ENCODE results near the gene GJD2.

DNA sequence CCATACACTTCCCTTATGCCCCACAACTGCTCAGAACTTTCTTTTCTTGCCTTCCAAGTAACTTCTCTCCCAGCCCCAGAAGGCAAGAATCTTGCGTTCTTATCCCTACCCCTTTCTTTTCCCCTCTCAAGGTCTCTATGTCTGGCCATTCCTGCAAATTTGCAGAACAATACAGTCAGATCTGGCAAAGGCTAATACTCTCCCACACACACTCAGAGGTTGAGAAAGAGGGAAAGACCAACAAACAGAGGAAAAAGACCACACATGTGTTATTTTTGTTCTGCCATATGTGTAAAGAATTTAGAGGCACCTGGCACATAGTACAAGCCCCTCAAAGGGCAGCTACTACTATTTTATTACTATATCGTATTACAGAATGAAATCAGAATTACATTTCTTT is 25.7 kb downstream of the GJD2 start:
- TF ChIP-seq, protein P1, sequence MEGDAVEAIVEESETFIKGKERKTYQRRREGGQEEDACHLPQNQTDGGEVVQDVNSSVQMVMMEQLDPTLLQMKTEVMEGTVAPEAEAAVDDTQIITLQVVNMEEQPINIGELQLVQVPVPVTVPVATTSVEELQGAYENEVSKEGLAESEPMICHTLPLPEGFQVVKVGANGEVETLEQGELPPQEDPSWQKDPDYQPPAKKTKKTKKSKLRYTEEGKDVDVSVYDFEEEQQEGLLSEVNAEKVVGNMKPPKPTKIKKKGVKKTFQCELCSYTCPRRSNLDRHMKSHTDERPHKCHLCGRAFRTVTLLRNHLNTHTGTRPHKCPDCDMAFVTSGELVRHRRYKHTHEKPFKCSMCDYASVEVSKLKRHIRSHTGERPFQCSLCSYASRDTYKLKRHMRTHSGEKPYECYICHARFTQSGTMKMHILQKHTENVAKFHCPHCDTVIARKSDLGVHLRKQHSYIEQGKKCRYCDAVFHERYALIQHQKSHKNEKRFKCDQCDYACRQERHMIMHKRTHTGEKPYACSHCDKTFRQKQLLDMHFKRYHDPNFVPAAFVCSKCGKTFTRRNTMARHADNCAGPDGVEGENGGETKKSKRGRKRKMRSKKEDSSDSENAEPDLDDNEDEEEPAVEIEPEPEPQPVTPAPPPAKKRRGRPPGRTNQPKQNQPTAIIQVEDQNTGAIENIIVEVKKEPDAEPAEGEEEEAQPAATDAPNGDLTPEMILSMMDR (IDR thresholded peaks at IDR 0.05), result no peak
- TF ChIP-seq POLR2A (IDR thresholded peaks at IDR 0.05), result no peak
